GM19043 (cell line): ENCODE results near the gene LGR5.
"Not testable (repeated sequence)": the region's sequence is repeated elsewhere in the genome, so short reads cannot be mapped to it uniquely, and the experiment has no call there.

ENCODE experiments used
- ATAC-seq: cut with Tn5 transposase; IDR thresholded peaks from one replicate; pipeline ENCODE4 v1.9.1; 2021; ENCODE audit warnings: low read depth; ENCODE audit not compliant: unreplicated experiment

Gene LGR5

DNA sequence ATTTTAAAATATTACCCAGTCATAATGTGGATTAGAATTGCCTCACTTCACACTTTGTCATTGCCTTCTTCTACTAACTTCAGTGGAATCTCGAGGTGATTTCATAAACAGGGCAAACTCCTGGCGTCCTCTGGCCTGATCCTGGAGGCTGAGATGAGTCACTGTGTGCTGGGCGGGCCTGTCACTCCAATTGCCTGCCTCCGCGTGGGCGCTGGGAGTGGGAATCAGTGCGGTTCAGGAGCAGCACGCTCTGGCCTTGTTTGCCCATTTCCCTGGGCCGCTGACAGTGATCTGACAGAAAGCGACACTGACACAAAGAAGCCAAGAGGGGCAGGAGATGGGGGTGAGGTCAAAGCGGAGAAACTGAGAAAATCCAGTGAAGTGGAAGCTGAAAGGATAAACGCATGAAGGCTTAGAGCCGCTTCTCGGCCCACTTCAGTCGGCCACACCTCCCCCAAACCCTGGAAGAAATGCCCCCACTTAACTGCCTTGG, 29.7 kb downstream of the LGR5 start:
- ATAC-seq = no peak

DNA sequence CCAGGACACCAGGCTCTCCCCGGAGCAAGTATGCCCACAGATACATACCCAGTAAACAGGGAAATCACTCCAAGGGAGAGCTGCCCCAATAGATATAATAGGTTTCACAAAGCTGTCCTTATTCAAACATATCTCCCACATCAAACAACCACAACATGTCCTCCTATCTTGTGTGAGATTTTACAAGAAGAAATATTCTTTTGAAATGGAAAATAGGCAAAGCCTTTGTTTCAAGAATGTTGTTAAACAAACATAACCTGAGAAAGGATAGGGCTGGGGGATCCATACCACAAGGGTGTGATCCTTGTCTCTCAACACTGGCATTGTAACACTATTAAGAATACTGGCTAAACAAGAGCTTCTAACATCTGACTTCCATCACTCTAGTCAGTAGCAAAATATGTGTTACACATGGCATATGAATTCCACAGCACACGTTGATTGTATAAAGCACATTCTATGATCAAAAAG, 32.9 kb downstream of the LGR5 start:
- no peak for ATAC-seq

DNA sequence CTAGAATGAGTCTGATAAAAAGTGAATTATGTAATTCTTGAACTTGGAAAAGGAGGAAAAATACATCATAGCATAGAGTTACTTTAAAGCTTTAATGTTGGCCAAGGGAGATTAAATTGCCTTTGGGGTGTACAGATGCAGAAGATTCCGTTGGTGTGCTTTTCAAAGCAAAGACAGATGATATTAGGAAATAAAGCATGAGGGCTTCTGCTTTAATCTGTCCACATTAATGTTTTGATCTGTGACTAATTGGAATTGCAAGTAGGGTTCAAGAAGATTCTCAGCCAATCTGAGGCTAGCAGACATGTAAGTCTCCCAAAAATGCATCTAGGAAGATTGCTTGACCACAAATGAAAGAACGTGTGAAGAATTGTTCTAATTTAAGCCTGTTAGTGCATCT, 35.2 kb downstream of the LGR5 start:
- ATAC-seq = no peak

DNA sequence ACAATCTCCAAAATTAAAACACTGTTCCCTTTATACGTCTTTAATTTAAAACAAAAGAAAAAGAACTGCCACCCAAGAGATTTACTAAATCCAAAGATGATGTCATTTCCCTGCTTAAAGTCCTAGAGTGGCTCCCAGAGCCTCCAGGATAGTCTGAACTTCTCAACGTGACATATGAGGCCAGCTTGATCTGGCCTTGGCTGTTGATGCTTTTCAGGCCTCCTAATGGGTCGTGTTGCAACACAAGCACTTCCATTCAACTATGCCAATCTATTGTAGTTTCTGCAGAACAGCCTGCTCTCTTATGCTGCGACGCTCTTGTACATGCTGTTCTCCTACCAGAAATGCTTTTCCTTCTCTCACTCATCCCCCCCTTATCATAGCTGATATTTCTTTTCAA, 35.7 kb downstream of the LGR5 start:
- no peak for ATAC-seq

DNA sequence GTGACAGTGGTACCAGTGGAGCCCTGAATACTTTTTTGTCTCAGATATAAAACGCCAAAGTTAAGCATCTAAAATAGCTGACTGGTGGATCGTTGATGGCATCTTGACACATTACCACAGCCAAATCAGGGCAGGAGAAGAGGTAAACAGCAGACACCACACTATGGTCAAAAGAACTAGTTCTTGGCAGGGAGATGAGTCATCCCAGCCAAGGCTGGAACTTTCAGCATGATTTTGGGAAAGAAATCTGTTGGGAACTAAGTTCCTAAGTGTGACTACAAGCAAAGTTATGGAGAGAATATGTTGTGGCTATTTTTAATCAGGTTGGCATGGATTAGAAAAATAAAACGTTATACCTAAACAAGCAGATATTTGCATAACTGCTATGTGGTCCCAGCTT, 36.9 kb downstream of the LGR5 start:
- ATAC-seq = no peak

DNA sequence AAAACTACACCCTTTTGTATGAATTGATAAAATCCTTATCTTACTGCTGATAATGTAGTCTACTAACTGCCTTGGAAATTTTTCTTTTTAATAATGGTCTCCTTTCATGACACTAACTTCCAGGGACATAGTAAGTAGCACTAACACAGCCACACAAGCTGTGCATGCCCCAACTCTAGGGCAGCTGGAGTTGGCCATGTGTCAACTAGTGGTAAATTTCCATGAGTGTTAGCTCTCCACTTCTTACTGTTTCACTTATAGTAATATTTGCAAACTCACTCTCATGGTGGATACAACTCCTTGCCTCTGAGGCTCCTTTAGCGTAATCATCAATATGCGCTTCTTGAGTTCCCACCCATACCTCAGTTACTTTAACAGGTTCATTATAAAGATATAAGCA, 38.0 kb downstream of the LGR5 start:
- no peak for ATAC-seq

DNA sequence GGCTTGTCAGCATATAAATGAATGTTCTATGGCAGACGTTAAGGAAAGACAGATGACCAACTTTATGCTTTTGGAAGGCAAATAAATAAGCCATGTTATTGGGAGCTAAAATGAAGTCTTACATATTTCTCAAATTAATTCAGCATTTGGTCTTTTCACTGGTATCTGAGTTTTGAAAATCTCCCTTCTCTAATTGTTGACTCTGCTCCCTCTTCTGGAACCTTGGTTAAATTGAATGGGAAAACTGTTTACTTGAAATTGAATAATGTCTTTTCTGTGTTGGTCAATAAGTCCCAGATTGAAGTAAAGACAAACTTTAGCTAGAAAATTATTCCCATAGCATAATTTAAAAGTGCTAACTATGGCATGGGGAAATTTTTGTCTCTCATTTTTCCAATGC, 38.7 kb downstream of the LGR5 start:
- ATAC-seq = no peak

DNA sequence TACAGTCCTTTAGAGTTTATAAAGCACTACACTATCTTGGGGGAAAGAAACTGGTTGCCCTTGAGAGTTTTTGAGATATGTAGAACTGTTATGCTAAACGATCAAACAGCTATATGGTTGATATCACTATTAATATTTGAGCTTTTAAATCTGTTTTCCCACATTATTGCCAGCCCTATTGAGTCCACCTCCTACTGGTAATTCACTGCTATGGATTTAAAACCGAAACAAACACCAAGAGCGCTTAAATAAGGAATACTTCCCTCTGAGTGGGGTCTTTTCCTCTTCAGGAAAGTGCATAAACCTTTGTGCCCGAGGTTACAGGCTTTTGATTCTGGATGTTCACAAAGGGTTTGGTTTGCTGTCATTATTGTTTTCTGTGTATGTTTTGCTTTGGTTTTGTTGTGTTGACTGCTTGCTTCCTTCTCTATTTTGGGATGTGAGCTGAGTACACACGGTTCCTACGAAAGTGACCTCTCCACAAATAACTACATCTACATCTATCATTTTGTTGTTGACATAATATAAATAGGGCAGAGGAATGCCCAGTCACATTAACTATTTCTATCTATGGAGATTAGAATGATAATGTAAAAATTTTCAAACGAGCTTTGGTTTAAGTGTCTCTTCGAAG, 44.8 kb downstream of the LGR5 start:
- ATAC-seq = no peak

DNA sequence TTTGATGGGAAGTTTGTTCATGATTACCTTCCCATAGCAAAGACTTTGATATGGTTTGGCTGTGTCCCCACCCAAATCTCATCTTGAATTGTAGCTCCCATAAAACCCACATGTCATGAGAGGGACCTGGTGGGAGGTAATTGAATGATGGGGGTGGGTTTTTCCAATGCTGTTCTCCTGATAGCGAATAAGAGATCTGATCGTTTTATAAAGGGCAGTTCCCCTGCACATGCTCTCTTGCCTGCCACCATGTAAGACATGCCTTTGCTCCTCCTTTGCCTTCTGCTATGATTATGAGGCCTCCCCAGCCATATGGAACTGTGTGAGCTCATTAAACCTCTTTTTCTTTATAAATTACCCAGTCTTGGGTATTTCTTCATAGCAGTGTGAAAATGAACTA, 51.2 kb downstream of the LGR5 start:
- not testable (repeated sequence) for ATAC-seq

DNA sequence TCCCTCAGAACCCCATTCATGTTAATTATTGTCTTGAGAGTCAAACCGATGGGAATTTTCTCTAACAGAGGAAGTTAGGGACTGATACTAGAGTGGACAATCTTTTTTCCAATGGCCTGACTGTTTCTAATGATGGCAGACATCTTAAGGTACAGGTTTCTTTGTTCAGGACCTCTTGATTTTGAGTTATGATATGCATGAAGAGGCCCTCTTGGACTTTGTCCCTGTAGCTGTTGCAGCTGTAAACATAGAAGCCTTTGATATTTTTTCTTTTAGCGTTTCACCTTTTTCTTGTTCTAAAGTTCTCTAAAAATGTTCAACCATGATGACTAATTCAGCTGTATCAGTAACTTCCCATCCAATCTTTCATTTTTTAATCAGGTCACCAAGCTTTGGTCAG, 53.0 kb downstream of the LGR5 start:
- ATAC-seq = no peak

DNA sequence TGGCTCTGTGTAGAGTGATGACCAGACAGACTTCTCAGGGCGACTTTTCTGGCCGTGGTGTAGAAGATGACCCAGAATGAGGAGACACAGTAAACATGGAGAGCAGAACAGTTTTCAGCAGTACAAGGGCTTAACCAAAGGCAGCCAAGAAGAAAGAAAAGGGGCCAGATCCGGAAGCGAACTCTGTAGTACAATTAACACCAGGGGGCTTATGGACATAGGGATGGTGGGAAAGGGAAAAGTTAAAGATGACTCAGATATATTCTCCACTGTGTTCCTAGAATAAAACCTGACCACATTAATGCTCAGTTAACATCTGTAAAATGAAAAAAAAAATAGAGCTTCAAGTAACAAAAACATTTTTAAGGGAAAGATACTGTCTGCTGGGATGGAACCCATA, 60.2 kb downstream of the LGR5 start:
- no peak for ATAC-seq

DNA sequence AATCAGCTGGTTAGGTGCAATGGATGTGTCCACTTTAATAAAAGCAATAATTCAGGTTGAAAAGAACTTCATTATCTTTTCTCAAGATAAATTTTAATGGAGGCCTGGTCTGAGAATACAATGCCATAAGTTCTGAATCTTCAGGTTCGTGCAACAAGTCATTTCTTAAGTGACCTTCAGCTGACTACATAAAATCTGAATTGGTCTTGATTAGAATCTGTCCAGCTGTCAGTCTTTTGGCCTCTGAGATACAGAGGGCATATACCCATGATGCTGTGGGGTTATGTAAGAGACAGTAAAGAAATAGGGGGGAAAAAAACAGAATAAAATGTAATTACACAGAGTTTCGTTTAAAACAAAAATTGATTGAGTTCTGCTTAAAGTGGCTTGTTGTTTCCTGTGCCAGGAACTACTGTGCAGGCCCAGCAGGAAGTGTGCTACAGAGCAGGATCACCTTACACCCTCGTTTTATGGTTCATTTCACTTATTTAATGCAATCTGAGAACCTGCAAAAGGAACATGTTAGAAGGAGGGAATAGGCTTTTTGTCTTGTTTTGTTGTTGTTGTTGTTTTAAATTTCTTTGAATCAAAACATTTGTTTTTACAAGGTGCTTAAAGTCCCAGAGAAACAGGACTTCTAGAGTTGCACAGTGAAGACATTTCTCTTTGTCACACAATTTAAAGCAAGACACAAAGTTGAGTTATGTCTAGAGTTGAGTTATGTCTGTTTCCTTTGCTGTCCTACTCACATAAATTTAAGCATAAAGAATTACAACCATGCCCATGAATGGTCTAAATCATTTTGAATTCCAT, 64.2 kb downstream of the LGR5 start:
- ATAC-seq = no peak

DNA sequence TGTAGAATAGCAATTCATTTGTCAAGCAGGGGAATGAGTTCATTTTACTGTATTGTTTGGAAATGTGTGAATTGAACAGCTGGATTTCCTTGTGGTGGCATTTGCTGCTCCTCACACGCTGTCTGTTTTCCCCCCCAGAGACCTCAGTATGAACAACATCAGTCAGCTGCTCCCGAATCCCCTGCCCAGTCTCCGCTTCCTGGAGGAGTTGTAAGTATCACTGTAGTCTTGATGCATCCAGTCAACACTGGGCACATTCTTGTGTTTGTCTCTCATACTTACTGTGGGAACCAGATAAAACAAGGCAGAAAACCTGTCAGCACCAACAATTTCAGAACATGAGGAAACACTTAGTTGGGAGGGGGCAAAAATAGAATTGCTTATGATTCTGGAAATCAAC, 64.9 kb downstream of the LGR5 start:
- no peak for ATAC-seq

DNA sequence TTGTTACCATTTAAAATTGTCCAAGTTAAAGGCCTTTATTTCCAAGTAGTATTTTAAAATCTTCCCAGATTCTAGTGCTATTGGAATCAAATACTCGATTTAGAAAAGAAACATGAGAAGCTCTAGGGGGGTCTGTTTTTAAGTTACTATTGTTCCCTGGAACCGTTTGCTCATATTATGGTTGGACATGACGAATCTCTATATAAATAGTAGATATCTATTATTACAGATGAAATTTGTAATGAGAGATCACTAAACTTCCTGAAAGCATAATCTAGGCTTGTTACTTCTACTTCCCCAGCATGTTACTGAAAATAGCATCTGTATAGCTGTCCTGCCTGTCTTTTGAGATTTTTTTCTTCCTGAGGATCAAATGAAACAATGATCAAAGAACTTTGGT, 70.1 kb downstream of the LGR5 start:
- ATAC-seq = no peak

DNA sequence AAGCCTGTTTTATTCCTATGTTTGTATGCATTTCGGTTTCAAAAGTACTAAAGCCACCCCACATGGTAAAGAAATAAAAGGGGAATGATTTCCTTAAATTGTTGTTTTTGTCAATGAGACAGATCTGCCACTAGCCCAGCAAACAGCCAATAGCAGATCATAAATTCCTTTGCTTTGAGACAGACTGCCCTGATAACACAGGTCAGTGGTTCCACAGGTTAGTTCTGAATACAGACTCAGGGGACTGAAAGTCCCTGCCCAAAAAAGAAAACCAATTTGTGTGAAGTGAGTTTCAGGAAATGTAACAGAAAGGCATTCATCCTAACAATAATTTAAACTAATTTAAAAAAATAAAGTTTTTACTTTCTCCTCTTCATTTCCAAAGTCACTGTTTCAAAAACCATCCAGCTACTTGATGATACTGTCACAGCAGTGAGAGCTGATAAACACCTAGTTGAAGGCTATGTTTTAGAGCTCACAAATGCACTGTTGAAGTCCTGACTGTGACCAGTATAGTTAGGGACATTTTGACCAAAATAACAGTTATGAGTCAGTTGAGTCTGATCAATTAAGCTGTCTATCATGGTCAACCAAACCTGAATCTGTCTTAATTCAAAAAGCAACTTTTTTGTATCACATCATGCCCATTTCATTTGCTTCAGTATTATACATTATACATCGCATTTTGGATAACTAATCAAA, 77.7 kb downstream of the LGR5 start:
- ATAC-seq = no peak

DNA sequence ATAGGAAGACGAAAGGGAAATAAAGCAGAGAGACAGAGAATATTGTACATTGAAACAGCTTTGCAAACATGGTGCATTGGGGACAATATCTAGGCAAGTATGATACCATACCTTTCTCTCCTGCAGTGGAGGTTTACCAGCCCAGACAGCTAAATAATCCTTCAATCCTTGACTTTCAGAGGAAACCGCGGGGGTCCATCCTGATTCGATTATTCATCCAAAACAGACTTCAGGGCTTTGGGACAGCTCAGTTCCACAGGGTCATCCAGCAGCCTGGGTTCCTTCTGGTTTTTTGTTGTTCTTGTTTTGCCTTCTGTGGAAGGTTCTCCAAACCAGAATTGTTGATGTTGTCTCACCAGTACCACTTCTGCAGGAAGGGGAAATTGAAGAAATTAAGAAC, 81.5 kb downstream of the LGR5 start:
- no peak for ATAC-seq

DNA sequence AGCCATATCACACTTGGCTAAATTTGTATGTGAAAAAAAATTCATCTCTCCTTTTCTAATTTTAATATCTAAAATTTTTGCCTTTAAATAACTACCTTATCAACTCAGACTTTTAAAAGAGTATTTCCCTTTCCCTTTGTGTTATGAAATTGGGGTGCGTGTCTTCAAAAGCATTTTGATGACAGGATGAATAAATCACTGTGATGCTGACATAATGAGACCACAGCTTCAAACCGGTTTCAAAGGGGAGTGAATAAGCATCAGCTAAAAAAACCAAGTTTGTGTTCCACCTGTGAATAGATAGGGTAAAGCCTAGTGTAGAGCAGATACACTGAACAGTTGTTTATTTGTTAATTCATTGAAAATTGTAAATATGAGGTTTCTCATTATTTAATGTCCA, 85.0 kb downstream of the LGR5 start:
- no peak for ATAC-seq

DNA sequence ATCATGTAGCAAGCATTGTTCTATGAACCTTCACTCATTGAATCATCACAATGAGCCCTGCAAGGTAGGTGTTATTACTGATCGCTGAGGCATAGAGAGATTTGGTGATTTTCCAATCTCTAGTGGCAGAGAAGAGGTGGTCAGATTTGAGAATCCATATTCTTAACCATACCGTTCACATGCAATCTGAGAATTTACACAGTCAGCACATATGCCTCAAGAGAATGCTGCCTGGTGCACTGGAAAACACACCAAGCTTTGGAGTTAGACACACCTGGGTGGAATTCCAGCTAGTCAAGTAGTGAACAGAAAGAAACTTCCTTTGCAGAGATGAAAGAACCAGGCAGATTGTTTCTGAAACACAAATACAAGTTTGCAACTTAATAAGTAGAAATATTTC, 94.1 kb downstream of the LGR5 start:
- ATAC-seq = no peak

DNA sequence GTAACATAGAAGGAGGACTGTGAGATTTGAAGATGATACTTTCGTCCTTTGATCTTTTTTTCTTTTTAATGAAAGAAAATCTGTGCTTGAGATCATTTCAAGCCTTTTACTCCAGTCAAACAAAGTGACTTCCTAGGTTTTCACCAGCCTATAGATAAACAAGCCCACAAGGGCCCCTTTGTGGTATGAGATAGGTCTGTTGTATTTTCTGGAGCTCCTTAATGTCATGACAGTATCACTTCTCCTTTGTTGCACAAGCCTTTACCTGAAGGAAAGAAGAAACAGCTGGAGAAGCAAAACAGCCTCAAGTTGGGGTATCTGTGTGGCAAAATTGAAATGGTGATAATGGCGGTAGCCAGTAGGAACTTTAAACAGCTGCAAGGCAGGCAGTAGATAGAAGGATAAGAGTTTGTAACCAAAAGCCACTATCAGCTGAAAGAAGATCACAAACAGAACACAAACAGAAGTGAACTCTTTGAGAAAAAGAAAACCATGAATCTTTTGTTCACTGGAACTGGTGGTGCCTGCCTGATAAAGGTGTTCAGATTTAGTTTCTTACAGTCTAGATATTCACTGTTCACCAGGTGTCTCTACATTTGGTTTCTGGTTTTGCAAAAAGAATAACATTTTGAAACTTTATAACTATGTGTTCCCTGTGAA, 96.8 kb downstream of the LGR5 start:
- ATAC-seq = no peak

DNA sequence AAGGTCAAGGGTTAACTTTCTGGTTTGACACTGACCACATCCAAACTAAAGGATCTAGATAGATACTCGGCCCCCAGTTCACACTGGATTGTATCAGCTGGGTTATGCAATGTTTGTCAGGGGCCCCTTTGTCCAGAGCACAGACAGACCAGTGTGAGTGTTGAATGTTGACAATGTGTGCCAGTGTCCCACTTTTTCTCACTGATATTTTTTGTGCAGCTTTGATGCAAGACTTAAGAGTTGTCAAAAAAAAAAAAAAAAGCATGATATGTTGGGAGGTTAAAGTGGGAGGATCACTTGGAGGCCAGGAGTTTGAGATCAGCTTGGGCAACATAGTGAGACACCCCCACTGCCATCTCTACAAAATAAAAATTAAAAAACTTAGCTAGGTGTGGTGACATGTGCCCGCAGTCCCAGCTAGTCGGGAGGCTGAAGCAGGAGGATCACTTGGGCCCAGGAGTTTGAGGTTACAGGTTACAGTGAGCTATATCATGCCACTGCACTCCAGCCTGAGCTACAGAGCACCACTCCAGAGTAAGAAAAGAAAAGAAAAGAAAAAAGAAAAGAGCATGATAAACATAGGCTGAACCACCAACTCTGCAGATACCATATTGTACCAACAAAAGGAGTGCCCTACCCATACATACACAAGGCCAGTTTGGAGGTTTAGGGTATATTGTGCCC, 97.5 kb downstream of the LGR5 start:
- ATAC-seq = no peak
